KOPT-K1 (cell line): ENCODE measurements around the gene MATN1.

Source experiments
- H3K27ac ChIP-seq: fragments of 200-600 bp; sonication (generic); 2 replicates; pipeline ENCODE4 v1.5.1; 2016; ENCODE audit warnings: antibody characterized with exemption, mild to moderate bottlenecking, low read depth, low read length; ENCODE audit not compliant: poor library complexity, severe bottlenecking
- H3K36me3 ChIP-seq: fragments of 200-600 bp; sonication (generic); 2 replicates; pipeline ENCODE4 v1.5.1; 2017; ENCODE audit warnings: antibody characterized with exemption, mild to moderate bottlenecking, low read length, moderate library complexity; ENCODE audit not compliant: insufficient read depth
- H3K9me3 ChIP-seq: fragments of 200-600 bp; sonication (generic); 2 replicates; pipeline ENCODE4 v1.5.1; 2017; ENCODE audit warnings: antibody characterized with exemption, low read length, mild to moderate bottlenecking; ENCODE audit not compliant: insufficient read depth, poor library complexity, severe bottlenecking

Gene MATN1

DNA sequence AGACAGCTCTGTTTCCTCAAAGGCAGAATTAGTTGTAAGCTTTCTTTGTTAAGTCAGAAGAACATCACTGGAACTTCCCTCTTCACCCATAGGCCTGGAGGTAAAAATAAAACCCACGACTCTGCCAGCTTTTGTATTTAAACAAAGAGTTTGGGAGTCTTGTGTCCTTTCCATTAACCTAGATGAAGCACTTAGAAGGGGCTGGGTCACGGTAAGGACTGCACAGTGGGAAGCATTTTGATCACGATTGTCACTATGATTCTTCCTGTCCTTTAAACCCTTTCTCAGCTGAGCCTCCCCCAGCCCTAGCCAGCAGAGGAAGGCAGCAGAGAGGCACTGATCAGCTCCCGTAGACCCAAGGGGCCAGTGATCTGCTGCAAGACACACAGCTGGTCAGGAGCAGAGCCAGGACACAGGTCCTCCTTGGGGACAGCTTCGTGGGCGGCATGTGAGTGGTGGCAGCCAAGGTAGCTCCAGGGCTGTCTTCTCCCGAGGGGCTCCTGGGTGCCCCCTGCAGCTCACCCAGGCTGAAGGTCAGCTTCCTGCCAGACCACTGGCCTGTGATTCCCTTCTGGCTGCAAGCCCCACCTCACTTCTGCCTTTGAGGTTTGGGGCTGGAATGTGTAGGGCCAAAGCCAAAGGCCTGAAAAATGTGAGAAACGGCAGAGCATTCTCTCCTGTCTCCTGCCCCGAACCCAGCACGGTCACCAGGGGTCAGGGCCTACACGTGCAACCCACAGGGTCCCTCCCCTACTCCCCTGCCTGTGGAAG lies 38.2 kb upstream of the MATN1 start:
- no peaks in the 10 kb centered on the region for H3K9me3 ChIP-seq
- peak overlapping the region; percentile 95 for H3K27ac ChIP-seq

DNA sequence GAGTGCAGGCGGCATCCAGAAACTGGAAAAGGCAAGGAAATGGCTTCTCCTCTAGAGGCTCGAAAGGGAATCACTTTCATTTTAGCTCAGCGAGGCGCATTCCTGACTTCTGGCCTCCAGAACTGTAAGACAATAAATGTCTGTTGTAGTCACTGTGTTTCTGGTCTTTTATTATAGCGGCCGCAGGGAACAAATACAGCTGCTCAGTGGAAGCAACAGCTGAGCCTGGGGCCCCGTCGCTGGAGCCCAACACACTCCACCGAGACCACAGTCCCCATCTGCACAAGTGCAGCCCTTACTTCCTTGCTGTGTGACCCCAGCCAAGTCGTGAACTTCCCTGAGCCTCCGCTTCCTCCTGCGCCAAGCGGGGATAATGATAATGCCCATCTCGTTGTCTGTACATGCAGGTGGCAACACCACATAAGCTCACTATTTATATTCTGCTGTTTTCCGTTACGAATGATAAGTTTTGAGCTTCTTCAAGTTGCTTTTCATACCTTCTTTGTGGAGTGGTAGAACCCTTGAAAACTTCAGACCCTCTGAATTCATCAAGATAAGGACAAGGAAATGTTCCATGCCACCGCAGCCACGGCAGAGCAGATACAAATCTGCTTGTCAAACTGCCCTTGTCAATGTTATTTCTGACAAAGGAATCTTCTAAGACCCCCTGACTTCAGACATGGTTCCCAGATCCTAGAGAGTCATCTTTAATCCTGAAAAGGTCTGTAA lies 37.4 kb upstream of the MATN1 start:
- Histone ChIP-seq H3K9me3 (no peaks in the 10 kb centered on the region), H3K27ac (peak overlapping the region; percentile 95), H3K36me3 (peaks cover 4% of the 10 kb centered on the region; the same call in 1 of the 2 replicates)

More for the DNA sequence above, 38.2 kb upstream of the MATN1 start:
- no peaks in the 10 kb centered on the region for H3K36me3 ChIP-seq

DNA sequence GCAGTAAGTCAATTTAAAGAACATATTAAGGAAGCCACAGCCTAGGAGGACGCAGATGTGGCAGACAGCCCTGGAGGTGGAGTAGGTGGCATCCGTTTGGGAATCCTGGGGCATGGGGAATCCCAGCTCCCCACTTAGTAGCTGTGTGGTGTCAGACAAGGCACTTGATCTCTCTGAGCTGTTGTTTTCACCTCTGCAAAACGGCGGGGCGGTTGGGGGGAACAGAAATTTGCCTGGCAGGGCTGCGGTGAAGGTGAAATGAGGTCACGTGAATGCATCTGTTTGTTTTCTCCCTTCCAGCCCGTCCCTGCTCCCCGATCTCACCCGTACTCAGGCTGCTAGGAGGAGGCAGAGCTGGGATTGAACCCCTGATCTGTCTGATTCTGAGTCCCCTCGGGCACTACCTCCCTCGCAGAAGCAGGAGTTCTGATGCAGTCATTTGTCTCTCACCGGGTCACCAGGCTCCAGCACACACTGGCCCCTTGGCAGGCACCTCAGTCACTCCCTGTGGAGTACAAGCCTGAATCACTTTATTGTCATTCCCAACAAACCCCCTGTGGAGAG lies 36.4 kb upstream of the MATN1 start:
- Histone ChIP-seq H3K27ac (peak overlapping the region; percentile 95), H3K9me3 (no peaks in the 10 kb centered on the region), H3K36me3 (peaks cover 13% of the 10 kb centered on the region)

DNA sequence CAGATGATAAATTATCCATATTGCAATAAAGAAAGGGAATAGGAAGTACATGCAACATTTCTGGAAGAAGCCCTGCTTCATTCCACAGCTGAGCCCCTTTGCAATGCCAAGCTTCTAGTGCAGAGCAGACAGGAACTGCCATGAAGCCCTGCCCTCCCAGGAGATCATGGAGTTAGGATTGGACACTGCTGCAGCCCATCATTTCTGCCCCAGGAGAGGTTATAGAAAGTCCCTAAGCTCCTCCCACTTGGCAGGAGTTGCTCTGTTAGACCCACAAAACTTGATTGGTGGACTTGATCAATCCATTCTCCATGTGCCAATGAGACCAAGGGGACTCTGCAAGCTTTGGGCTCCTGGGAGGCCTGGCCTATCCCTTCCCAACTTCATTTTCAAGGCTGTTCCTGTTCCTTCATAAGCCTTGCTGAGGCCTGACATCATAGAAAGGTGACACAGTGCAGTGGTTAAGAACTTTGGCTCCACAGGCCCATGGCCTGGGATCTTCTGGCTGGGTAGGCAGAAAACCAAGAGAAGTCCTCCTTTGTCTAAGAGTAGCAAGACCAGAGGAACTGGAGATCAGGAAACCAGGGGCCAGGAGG lies 35.5 kb upstream of the MATN1 start:
- peak overlapping the region; percentile 95 for H3K27ac ChIP-seq
- H3K9me3 ChIP-seq, result no peaks in the 10 kb centered on the region
- H3K36me3 ChIP-seq, result peaks cover 15% of the 10 kb centered on the region

DNA sequence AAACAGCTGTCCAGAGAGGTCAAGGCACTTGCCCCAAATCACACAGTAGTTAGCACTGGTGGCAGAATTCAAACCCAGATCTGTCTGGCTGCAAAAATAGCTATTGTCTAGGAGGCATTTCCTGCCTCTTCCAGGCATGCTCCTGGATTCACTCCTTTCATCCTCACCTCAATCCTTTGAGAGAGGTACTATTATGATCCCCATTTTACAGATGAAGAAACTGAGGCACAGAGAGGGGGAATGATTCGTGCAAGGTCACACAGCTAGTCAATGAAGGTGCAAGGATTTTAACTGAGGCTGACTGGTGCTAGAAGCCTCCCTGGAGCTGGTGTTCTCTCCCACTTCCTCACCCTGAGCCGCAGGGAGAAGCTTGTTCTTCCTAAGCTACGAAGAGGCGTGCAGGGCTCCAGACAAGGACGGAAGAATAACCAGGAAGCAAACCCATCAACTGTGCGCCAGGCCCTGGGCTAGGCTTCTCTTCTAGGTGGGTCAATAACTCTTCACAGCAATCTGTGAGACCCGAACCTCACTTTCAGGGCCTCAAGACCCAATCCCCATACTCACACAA lies 34.8 kb upstream of the MATN1 start:
- peak overlapping the region; percentile 95 for H3K27ac ChIP-seq
- H3K36me3 ChIP-seq, result peaks cover 15% of the 10 kb centered on the region
- H3K9me3 ChIP-seq, result no peaks in the 10 kb centered on the region

DNA sequence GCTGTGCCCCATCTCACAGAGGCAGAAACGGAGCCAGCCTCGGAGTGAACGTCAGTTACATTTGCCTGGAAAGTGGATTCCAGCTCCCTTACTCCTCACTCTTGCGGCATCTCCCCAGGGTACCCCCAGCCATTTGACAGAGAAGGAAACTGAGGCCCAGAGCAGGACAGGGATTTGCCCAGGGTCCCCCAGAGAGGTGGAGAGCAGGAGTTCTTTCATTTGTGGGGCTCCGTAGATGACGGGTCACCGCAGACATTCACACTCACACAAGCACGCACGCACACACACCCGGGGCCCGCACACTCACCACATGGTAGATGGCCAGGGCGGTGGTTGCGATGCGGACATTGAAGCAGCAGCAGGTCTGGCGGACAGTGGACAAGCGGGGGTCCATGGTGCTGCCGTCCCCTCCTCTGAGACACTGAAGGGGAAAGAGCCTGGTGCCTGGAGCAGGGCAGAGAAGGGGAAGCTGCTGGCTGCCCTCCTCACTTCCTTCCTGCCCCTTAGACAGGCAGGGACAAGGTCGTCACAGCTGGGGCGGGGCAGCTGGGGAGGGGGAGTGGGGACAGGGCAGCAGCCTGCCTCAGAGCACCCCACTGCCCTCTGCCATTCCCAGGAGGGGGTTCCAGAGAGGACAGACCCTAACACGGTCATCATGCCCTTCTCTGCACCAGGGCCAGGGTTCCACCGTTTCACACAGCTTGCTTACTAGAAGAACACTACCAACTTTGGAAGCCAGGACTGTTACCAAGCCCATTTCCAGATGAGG lies 34.2 kb upstream of the MATN1 start, which contains the start of gene LAPTM5:
Gene LAPTM5 (minus strand): TSS at position 423 of the 769 bp plus-strand sequence. CDS start 29 bp downstream, at position 394.
- Histone ChIP-seq H3K36me3 (peaks cover 18% of the 10 kb centered on the region), H3K27ac (peak within 1 kb of the TSS; percentile 95), H3K9me3 (no peaks in the 10 kb centered on the region)

DNA sequence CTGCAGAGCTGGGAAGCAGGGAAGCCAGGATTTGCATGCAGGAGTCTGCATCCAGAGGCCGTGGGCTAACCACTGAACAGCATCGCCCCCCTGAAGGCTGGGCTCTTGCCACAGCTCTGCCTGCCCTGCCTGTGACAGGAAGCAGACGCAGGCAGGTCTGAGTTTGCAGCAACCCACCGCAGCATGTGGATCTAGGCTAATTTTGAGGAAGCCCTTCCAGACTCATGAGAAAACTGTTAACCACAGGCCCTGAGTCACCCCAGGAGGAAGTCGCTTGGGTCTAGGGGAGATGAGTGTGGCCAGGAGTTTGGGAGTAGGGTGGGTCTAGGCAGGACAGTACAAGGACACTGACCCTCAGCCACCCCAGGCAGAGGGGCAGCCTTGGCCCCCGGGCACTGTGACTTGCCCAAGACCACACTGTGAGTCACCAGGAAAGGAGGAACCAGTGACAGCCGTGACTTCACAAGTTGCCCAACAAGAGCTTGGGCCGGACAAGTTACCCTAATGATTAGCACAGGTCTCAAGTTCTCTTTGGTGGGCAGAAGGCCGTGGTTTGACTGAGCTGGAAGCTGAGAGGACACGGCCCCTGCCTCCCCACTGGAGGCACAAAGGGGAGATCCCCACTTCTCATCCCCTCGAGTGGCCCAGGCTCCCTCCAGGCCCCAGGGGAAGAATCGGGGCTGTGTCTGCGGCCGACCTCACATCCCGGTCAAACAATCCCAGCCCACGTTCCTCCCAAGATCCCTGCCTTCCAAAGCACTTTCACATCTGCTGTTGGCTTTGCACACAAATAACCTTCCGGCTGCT lies 33.4 kb upstream of the MATN1 start:
- peaks cover 26% of the 10 kb centered on the region for H3K36me3 ChIP-seq
- no peaks in the 10 kb centered on the region for H3K9me3 ChIP-seq
- H3K27ac ChIP-seq, result peak overlapping the region; percentile 95

DNA sequence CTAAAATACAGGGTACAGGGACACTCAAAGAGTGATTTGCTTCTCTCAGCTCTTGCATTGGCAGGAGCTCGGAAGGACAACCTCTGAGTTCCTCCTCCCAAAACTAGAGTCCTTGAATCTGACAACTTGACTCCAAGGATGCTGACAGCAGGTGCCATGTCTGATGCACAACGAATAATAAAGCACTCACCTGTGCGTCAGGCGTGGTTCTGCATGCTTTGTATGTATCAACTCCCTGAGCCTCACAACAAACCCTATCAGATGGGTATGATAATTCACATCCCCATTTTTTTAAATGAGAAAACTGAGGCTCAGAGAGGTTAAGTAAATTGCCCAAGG lies 32.8 kb upstream of the MATN1 start:
- Histone ChIP-seq H3K27ac (peak overlapping the region; percentile 95), H3K9me3 (no peaks in the 10 kb centered on the region), H3K36me3 (peaks cover 28% of the 10 kb centered on the region)

DNA sequence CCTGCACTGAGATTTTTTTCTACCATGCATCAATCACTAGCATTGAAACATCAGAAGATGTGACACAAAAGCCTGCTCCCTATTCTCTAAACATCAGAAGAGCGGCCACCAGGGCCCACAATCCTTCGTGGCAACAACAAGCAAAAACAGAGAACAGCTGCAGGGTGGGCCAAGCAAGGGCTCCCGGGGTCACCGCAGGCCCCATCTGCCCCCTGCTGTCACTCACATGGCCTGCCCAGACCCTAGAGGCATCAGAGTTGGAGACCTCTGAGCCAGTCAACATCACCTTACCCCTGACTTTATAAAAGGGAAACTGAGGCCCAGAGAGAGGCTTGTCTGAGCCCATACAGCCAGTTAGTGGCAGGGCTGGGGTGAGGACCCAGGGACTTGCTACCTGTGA lies 32.4 kb upstream of the MATN1 start:
- Histone ChIP-seq H3K27ac (peak overlapping the region; percentile 95), H3K36me3 (peaks cover 28% of the 10 kb centered on the region)

DNA sequence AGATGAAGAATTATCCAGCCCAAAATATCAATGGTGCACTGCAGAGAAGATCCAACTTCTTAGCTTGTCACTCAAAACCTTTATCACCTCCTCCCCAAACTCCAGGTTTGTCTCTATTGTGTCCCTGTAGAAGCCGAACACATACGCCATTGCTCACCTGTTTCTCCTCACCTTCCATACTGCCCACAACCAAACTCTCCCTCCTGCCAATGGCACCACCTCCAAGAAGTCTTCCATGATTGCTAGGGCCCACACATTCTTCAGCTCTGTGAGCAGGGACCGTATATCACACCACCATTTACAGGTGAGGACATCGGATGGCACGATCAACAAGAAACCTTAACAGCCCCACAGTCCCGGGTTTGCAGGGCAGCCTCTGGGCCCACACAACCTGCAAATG lies 31.9 kb upstream of the MATN1 start:
- Histone ChIP-seq H3K27ac (peak overlapping the region; percentile 95), H3K9me3 (no peaks in the 10 kb centered on the region), H3K36me3 (peaks cover 28% of the 10 kb centered on the region)

More for the DNA sequence above, 32.4 kb upstream of the MATN1 start:
- no peaks in the 10 kb centered on the region for H3K9me3 ChIP-seq

DNA sequence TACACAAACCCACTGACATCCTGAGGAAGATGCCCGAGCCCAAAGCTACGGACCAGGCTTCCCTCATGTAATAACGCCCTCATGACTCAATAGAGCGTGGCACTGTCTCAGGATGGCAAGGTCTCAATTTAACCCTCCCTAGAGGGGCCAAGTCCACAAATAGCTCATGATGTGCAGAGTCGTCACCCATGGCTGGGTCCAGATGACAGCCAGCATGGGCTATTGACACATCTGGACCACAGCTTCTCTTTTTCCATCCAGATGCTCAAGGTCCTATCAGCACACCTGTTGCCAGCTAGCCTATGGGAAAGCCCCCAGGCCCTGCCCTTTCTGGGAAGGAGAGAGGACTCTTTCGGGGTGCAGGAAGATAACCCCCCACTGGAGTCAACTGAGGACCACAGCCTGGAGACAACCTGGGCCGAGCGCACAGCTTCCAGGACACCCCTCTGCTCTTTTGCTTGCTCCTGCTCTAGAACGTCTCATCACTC lies 31.3 kb upstream of the MATN1 start:
- no peaks in the 10 kb centered on the region for H3K9me3 ChIP-seq
- H3K27ac ChIP-seq, result peak overlapping the region; percentile 95
- peaks cover 28% of the 10 kb centered on the region for H3K36me3 ChIP-seq

DNA sequence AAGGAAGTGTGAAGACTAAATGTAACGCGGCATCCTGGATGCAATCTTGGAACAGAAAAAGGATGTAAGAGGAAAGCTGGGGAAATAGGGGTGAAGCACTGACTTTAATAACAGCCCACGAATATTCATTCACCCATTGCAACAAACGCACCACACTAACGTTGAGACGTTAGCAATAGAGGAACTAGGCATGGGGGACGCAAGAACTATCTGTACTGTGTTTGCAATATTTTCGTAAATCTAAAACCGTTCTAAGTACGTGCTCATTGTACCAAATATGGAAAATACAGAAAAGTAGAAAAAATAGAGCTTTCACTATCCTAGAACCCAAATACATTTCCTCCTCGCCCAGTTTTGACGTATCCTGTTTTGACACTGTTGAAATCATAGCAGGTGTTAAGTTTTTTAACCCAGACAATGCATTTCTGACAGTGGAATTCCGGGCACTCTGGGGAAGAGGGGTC lies 30.3 kb upstream of the MATN1 start:
- H3K36me3 ChIP-seq, result peaks cover 37% of the 10 kb centered on the region
- H3K9me3 ChIP-seq, result no peaks in the 10 kb centered on the region
- no peak overlapping the region for H3K27ac ChIP-seq

DNA sequence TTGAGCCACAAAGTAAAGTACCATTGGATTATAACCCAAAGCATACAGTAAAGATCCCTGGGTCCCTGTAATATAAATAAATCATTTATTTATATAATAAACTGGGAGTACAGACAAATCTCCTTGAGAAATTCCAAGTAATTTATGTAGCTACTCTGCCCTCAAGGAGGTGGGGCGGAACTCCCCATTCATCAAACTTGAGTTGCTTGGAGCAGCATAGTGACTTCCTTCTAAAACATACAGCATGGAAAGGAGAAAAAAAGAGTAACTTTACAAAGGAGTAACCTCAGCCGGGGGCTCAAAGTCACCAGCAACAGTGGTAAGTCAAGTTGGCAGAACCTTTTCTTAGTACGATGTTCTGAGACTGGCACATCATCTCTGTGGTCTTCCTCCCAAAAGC lies 29.7 kb upstream of the MATN1 start:
- no peak overlapping the region for H3K27ac ChIP-seq
- H3K9me3 ChIP-seq, result no peaks in the 10 kb centered on the region
- H3K36me3 ChIP-seq, result peaks cover 43% of the 10 kb centered on the region

DNA sequence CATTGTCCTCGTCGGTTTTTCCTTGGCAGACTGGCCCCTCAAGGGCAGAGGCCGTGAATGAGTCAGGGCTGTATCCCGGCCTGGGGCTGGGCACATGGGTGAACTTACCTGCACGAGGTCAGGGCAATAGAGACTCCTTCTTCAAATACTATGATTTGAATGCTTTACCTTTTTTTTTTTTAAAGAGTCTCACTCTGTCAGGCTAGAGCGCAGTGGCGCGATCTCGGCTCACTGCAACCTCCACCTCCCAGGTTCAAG lies 29.2 kb upstream of the MATN1 start:
- no peaks in the 10 kb centered on the region for H3K9me3 ChIP-seq
- peak overlapping the region; percentile 9 for H3K27ac ChIP-seq
- peaks cover 48% of the 10 kb centered on the region for H3K36me3 ChIP-seq
